DOHH2 (cell line): ENCODE measurements around the gene GGTLC2.
"Not testable (repeated sequence)": the region's sequence is repeated elsewhere in the genome, so short reads cannot be mapped to it uniquely, and the experiment has no call there.

Experiments used
- H3F3A ChIP-seq: fragments of 200-600 bp; sonication (generic), shearing (Covaris generic); 2 replicates; pipeline ENCODE4 v1.6.0; 2016; ENCODE audit warnings: antibody characterized with exemption, mild to moderate bottlenecking; ENCODE audit not compliant: control insufficient read depth, insufficient read depth
- H3K27ac ChIP-seq: fragments of 200-600 bp; sonication (generic); 2 replicates; pipeline ENCODE4 v1.5.1; 2014; ENCODE audit warnings: low read depth, mild to moderate bottlenecking, low read length, moderate library complexity
- H3K27me3 ChIP-seq: fragments of 200-600 bp; sonication (generic); 2 replicates; pipeline ENCODE4 v1.6.1; 2014; ENCODE audit warnings: mild to moderate bottlenecking, low read length, mixed read lengths; ENCODE audit not compliant: control insufficient read depth
- H3K36me3 ChIP-seq: fragments of 200-600 bp; sonication (generic); 2 replicates; pipeline ENCODE4 v1.6.1; 2014; ENCODE audit warnings: mild to moderate bottlenecking, low read length, moderate library complexity, mixed read lengths; ENCODE audit not compliant: control insufficient read depth
- H3K4me1 ChIP-seq: fragments of 200-600 bp; sonication (generic); 2 replicates; pipeline ENCODE4 v1.6.1; 2014; ENCODE audit warnings: mild to moderate bottlenecking, low read length, mixed read lengths; ENCODE audit not compliant: control insufficient read depth
- H3K4me2 ChIP-seq: fragments of 200-600 bp; sonication (generic); 2 replicates; pipeline ENCODE4 v1.6.0; 2014; ENCODE audit warnings: mild to moderate bottlenecking, low read length, moderate library complexity
- H3K4me3 ChIP-seq: fragments of 200-600 bp; sonication (generic); 2 replicates; pipeline ENCODE4 v1.5.1; 2014; ENCODE audit warnings: mild to moderate bottlenecking, low read length, mixed read lengths
- H3K79me2 ChIP-seq: fragments of 200-600 bp; sonication (generic); 2 replicates; pipeline ENCODE4 v1.6.1; 2014; ENCODE audit warnings: mild to moderate bottlenecking, low read length, mixed read lengths; ENCODE audit not compliant: control insufficient read depth
- H3K9me2 ChIP-seq: fragments of 200-600 bp; sonication (generic); replicated peaks from 2 replicates; pipeline ENCODE4 v1.6.1; 2014; ENCODE audit warnings: mild to moderate bottlenecking, low read length, mixed read lengths; ENCODE audit not compliant: control insufficient read depth
- H3K9me3 ChIP-seq: fragments of 200-600 bp; sonication (generic); 2 replicates; pipeline ENCODE4 v1.6.1; 2014; ENCODE audit warnings: antibody characterized with exemption, low read length, mixed read lengths; ENCODE audit not compliant: control insufficient read depth, insufficient read depth
- H4K20me1 ChIP-seq: fragments of 200-600 bp; sonication (generic); 2 replicates; pipeline ENCODE4 v1.6.0; 2014; ENCODE audit warnings: low read depth, mild to moderate bottlenecking, antibody characterized with exemption, low read length, moderate library complexity; ENCODE audit not compliant: control insufficient read depth, insufficient read depth
- CTCF ChIP-seq: fragments of 200-600 bp; sonication (generic); IDR thresholded peaks from one replicate; pipeline ENCODE4 v1.5.1; 2014; ENCODE audit warnings: antibody characterized with exemption, mild to moderate bottlenecking, low read depth, low read length; ENCODE audit not compliant: poor library complexity, severe bottlenecking
- EZH2phosphoT487 ChIP-seq: fragments of 200-600 bp; sonication (generic); IDR thresholded peaks from 2 replicates; pipeline ENCODE4 v1.6.1; 2017; ENCODE audit warnings: borderline replicate concordance, mild to moderate bottlenecking, antibody characterized with exemption, low read length, moderate library complexity, mixed read lengths

The GGTLC2 gene

GRCh38 chr22:22644314-22644713, at the start of gene GGTLC2:
GGTLC2 (plus strand) TSS chr22:22644614; CDS start chr22:22646346, 1,732 bp downstream.
- not testable (repeated sequence) for H4K20me1 ChIP-seq, H3F3A ChIP-seq, H3K4me2 ChIP-seq, H3K27me3 ChIP-seq, H3K36me3 ChIP-seq, H3K9me3 ChIP-seq, H3K27ac ChIP-seq, H3K79me2 ChIP-seq, H3K4me3 ChIP-seq, H3K4me1 ChIP-seq, H3K9me2 ChIP-seq

GRCh38 chr22:22595001-22595835, 49.2 kb upstream of the GGTLC2 start:
- H3K9me2 ChIP-seq = no peaks in the 10 kb centered on the region
- peaks cover 24% of the 10 kb centered on the region for H3K4me1 ChIP-seq
- no peaks in the 10 kb centered on the region for H3K27me3 ChIP-seq
- H3F3A ChIP-seq = no peaks in the 10 kb centered on the region
- H3K27ac ChIP-seq = no peak overlapping the region
- peaks cover 3% of the 10 kb centered on the region; the same call in 1 of the 2 replicates for H3K9me3 ChIP-seq
- no peak overlapping the region for H3K4me3 ChIP-seq
- no peaks in the 10 kb centered on the region for H3K79me2 ChIP-seq
- no peak overlapping the region for H3K4me2 ChIP-seq
- no peaks in the 10 kb centered on the region for H3K36me3 ChIP-seq
- no peak for TF ChIP-seq EZH2phosphoT487
- TF ChIP-seq CTCF = no peak
- H4K20me1 ChIP-seq = no peaks in the 10 kb centered on the region

- Histone ChIP-seq H3K4me1 (peaks cover 24% of the 10 kb centered on the region), H3K79me2 (no peaks in the 10 kb centered on the region), H4K20me1 (no peaks in the 10 kb centered on the region), H3K27ac (no peak overlapping the region), H3K9me3 (peaks cover 10% of the 10 kb centered on the region), H3K9me2 (no peaks in the 10 kb centered on the region), H3K36me3 (no peaks in the 10 kb centered on the region), H3F3A (no peaks in the 10 kb centered on the region), H3K4me3 (no peak overlapping the region), H3K4me2 (no peak overlapping the region), H3K27me3 (no peaks in the 10 kb centered on the region)
- TF ChIP-seq EZH2phosphoT487 (no peak), CTCF (no peak)
Measured at GRCh38 chr22:22598144-22598543, 46.3 kb upstream of the GGTLC2 start.

- H3K79me2 ChIP-seq = no peaks in the 10 kb centered on the region
- H4K20me1 ChIP-seq = no peaks in the 10 kb centered on the region
- no peak overlapping the region for H3K27ac ChIP-seq
- H3F3A ChIP-seq = no peaks in the 10 kb centered on the region
- H3K27me3 ChIP-seq = no peaks in the 10 kb centered on the region
- H3K9me2 ChIP-seq = no peaks in the 10 kb centered on the region
- no peak overlapping the region for H3K4me2 ChIP-seq
- TF ChIP-seq CTCF = no peak
- no peak for TF ChIP-seq EZH2phosphoT487
- H3K4me3 ChIP-seq = no peak overlapping the region
- peaks cover 8% of the 10 kb centered on the region; the same call in 1 of the 2 replicates for H3K36me3 ChIP-seq
- H3K4me1 ChIP-seq = peaks cover 29% of the 10 kb centered on the region
- H3K9me3 ChIP-seq = peaks cover 21% of the 10 kb centered on the region
Measured at GRCh38 chr22:22599248-22599647, 45.2 kb upstream of the GGTLC2 start.
